ENCODE data around the gene IQCH.
"Not testable (repeated sequence)": the region's sequence is repeated elsewhere in the genome, so short reads cannot be mapped to it uniquely, and the experiment has no call there.

Gene IQCH

DNA sequence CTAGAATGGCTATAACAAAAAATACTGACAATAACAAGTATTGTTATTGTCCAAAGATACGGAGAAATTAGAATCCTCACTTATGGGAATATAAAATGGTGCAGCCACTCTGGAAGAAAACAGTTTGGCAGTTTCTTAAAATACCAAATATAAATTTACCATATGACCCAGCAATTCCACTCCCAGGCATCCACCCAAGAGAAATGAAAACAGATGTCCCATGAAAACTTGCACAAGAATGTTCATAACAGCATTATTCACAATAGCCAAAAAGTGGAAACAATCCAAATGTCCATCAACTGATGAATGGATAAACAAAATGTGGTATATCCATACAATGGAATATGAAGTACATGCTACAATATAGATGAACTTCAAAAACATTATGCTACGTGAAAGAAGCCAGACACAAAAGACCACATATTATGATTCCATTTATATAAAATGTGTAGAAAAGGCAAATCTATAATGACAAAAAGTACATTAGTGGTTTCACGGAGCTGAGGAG, 9.6 kb upstream of the IQCH start:
- TF ChIP-seq, protein P1, sequence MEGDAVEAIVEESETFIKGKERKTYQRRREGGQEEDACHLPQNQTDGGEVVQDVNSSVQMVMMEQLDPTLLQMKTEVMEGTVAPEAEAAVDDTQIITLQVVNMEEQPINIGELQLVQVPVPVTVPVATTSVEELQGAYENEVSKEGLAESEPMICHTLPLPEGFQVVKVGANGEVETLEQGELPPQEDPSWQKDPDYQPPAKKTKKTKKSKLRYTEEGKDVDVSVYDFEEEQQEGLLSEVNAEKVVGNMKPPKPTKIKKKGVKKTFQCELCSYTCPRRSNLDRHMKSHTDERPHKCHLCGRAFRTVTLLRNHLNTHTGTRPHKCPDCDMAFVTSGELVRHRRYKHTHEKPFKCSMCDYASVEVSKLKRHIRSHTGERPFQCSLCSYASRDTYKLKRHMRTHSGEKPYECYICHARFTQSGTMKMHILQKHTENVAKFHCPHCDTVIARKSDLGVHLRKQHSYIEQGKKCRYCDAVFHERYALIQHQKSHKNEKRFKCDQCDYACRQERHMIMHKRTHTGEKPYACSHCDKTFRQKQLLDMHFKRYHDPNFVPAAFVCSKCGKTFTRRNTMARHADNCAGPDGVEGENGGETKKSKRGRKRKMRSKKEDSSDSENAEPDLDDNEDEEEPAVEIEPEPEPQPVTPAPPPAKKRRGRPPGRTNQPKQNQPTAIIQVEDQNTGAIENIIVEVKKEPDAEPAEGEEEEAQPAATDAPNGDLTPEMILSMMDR (IDR thresholded peaks at IDR 0.05; ENCODE audit: insufficient read depth, low read depth, low read length, missing control alignments), result no peak
- H3K4me3 ChIP-seq (ENCODE audit: low read depth, low read length), result no peak overlapping the region
- DNase-seq (ENCODE audit: low read depth), result no peak

DNA sequence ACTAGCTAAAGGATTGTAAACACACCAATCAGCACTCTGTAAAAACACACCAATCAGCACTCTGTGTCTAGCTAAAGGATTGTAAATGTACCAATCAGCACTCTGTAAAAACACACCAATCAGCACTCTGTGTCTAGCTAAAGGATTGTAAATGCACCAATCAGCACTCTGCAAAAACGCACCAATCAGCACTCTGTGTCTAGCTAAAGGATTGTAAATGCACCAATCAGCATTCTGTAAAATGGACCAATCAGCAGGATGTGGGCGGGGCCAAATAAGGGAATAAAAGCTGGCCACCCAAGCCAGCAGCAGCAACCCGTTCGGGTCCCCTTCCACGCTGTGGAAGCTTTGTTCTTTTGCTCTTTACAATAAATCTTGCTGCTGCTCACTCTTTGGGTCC, 8.0 kb upstream of the IQCH start:
- not testable (repeated sequence) for DNase-seq (ENCODE audit: low read depth); H3K4me3 ChIP-seq (ENCODE audit: low read depth, low read length)

DNA sequence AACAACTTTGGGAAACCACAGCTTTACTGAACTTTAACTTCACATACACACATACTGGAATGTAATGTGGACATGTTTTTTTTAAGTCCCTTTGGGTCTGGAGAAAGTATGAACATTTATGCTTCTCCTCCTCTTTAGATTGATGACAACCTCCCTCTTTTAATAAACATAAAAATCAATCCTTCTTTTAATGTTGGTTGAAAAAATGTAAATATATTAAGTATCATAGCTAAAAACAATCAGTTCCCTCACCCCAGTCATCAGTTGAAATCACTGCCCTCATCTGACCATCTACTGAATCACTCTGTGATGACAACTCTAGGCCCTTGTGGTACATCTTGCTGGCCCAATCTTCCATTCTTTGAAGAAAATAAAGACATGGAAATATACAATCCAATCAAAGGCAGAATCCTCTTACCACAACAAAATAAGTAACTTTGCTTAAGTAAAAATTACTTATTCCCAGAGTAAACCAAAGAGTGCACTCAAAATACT, 6.5 kb upstream of the IQCH start:
- H3K4me3 ChIP-seq (ENCODE audit: low read depth, low read length), result no peak overlapping the region
- no peak for DNase-seq (ENCODE audit: low read depth)
- TF ChIP-seq, protein P1 (IDR thresholded peaks at IDR 0.05; ENCODE audit: insufficient read depth, low read depth, low read length, missing control alignments), result no peak

DNA sequence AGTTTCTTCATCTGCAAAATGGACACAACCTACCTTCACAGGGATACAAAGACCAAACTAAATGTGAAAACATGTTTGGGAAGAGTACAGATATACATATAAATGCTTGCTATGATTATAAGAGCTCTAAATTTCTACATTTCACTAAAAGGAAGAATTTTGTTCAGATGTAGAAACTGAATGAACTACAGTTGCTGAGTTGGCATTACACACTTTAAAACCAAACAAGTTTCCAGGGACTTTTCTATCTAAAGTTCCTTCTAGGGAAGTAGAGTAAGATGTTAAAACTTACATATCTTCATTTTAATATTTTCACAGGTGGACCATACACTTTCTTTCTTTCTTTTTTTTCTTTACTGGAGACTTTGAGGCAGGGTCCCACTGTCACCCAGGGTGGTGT, 4.8 kb upstream of the IQCH start:
- DNase-seq (ENCODE audit: low read depth), result no peak
- TF ChIP-seq, protein P1 (IDR thresholded peaks at IDR 0.05; ENCODE audit: insufficient read depth, low read depth, low read length, missing control alignments), result no peak
- no peak overlapping the region for H3K4me3 ChIP-seq (ENCODE audit: low read depth, low read length)

DNA sequence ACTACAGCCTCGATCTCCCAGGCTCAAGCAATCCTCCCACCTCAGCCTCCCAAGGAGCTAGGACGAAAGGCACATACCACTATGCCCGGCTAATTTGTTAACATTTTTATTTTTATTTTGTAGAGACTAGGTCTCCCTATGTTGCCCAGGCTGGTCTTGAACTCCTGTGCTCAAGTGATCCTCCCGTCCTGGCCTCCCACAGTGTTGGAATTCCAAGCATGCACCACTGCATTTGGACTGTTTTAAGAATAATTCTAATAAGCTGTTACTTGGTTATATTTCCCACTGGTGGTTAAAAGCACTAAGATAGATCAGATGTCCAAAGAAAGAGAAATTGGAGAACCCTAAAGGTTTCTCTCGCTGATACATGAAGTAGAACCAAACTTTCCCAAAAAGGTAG, 3.3 kb upstream of the IQCH start:
- DNase-seq (ENCODE audit: low read depth), result no peak
- TF ChIP-seq, protein P1 (IDR thresholded peaks at IDR 0.05; ENCODE audit: insufficient read depth, low read depth, low read length, missing control alignments), result no peak
- H3K4me3 ChIP-seq (ENCODE audit: low read depth, low read length), result no peak overlapping the region

DNA sequence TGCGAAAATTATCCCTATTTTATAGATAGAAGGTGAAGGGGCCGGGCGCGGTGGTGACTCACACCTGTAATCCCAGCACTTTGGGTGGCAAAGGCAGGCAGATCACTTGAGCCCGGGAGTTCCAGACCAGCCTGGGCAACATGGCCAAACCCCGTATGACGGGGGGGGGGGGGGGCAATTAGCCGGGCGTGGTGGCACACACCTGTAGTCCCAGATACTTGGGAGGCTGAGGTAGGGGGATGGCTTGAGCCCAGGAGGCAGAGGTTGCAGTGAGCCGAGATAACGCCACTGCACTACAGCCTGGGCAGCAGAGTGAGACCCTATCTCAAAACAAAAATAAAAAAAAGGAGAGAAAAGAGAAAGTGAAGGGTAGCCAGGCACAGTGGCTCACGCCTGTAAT, 1.5 kb upstream of the IQCH start:
- H3K4me3 ChIP-seq (ENCODE audit: low read depth, low read length), result peak overlapping the region; percentile 79
- DNase-seq (ENCODE audit: low read depth), result no peak
- TF ChIP-seq, protein P1 (IDR thresholded peaks at IDR 0.05; ENCODE audit: insufficient read depth, low read depth, low read length, missing control alignments), result no peak

DNA sequence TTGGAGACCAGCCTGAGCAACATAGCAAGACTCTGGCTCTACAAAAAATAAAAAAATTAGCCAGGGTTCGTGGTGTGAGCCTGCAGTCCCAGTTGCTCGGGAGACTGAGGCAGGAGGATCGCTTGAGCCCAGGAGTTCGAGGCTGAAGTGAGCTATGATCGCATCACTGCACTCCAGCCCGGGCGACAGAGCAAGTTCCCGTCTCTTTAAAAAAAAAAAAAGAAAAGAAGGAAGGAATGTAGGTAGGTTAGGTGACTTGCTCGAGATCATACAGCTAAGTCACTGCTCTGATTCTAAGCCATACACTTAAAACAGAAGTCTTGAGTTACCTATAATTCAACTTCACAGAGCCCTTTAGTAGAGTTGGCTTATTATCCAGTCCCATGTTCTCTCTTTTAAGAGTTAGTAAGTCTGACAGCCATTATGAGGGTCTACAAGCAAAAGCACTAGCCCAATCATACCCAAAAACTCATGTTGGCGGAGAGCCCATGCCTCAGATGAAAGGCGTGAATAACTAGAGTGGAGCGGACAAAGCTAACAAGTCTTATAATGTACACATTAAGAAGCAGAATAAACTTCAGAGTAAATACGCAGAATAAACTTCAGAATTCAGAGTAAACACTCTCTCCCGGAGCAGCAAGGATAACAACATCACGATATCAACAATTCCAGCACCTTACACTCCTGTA, 893 bp upstream of the IQCH start:
- DNase-seq (ENCODE audit: low read depth), result no peak
- peak overlapping the region; percentile 79 for H3K4me3 ChIP-seq (ENCODE audit: low read depth, low read length)
- TF ChIP-seq, protein P1 (IDR thresholded peaks at IDR 0.05; ENCODE audit: insufficient read depth, low read depth, low read length, missing control alignments), result no peak

Data from GM12865 (cell line).